ENCODE measurements around the gene CAPS. TPM values are rescaled to one million over a fixed set of nuclear protein-coding genes. Genes with fewer than 3 reads are reported as not detected.
"Not testable (repeated sequence)": the region's sequence is repeated elsewhere in the genome, so short reads cannot be mapped to it uniquely, and the experiment has no call there.

Gene CAPS
- total and polyA plus RNA-seq, 5 donors from 2014 or later = 1.2 to 38.8 (median 2.9) TPM

DNA sequence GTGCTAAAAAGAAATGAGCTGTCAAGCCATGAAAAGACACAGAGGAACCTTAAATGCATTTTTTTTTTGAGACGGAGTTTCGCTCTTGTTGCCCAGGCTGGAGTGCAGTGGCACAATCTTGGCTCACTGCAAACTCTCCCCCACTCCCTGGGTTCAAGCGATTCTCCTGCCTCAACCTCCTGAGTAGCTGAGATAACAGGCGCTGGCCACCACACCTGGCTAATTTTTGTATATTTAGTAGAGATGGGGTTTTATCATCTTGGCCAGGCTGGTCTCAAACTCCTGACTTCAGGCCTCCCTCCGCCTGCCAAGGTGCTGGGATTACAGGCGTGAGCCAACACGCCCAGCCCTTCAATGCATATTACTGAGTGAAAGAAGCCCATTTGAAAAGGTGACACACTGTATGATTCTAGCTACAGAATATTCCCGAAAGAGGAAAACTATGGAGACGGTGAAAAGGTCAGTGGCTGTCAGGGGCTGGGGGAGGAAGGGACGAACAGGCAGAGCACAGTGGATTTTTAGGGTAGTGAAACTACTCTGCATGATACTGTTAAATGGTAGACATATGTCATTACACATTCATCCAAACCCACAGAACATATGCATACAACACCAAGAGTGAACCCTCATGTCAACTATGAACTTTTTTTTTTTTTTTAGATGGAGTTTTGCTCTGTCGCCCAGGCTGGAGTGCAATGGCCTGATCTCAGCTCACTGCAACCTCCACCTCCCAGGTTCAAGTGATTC is 29.8 kb upstream of the CAPS start:
- H3K4me1 ChIP-seq (ENCODE audit: control insufficient read depth, insufficient read depth, low read length, poor library complexity, severe bottlenecking); H3K9me3 ChIP-seq (ENCODE audit: control insufficient read depth in 2 of 2, low read length in 2 of 2); H3K9me3 Mint-ChIP-seq; DNase-seq; H3K36me3 Mint-ChIP-seq; H3K36me3 ChIP-seq (ENCODE audit: control insufficient read depth, insufficient read depth, low read length); ATAC-seq (ENCODE audit: low read depth in 2 of 2); H3K4me3 ChIP-seq (ENCODE audit: low read depth, low read length); H3K27me3 ChIP-seq (ENCODE audit: control insufficient read depth, insufficient read depth, low read length); H3K27ac Mint-ChIP-seq; H3K4me3 Mint-ChIP-seq; H3K4me1 Mint-ChIP-seq; H3K27ac ChIP-seq (ENCODE audit: insufficient read depth, low read length, poor library complexity, severe bottlenecking): not testable (repeated sequence)
- H3K27me3 Mint-ChIP-seq = peaks cover 15% of the 10 kb centered on the region

GRCh38 chr19:5889288-5889971 is 24.6 kb upstream of the CAPS start:
- Mint-ChIP-seq H3K4me3 (peak overlapping the region in 1 of 4 donors; percentile 31), H3K4me1 (peaks cover 0 to 4% (median 0%) of the 10 kb centered on the region in 4 donors), H3K27me3 (peaks cover 8% of the 10 kb centered on the region), H3K9me3 (no peaks in the 10 kb centered on the region), H3K36me3 (no peaks in the 10 kb centered on the region), H3K27ac (peak overlapping the region in 1 of 3 donors; percentile 46)
- Histone ChIP-seq H3K4me3 (ENCODE audit: low read depth, low read length) (no peak overlapping the region), H3K4me1 (ENCODE audit: control insufficient read depth, insufficient read depth, low read length, poor library complexity, severe bottlenecking) (peaks cover 5% of the 10 kb centered on the region), H3K36me3 (ENCODE audit: control insufficient read depth, insufficient read depth, low read length) (no peaks in the 10 kb centered on the region), H3K27me3 (ENCODE audit: control insufficient read depth, insufficient read depth, low read length) (no peaks in the 10 kb centered on the region), H3K27ac (ENCODE audit: insufficient read depth, low read length, poor library complexity, severe bottlenecking) (no peak overlapping the region), H3K9me3 (ENCODE audit: control insufficient read depth in 2 of 2, low read length in 2 of 2) (no peaks in the 10 kb centered on the region)
- ATAC-seq (ENCODE audit: low read depth in 2 of 2) = no peak
- no peak for DNase-seq

- H3K9me3 ChIP-seq (ENCODE audit: control insufficient read depth in 2 of 2, low read length in 2 of 2) = no peaks in the 10 kb centered on the region
- no peak overlapping the region for H3K4me3 ChIP-seq (ENCODE audit: low read depth, low read length)
- no peak overlapping the region for H3K27ac ChIP-seq (ENCODE audit: insufficient read depth, low read length, poor library complexity, severe bottlenecking)
- H3K36me3 ChIP-seq (ENCODE audit: control insufficient read depth, insufficient read depth, low read length) = peaks cover 2% of the 10 kb centered on the region
- H3K9me3 Mint-ChIP-seq = no peaks in the 10 kb centered on the region
- H3K4me1 ChIP-seq (ENCODE audit: control insufficient read depth, insufficient read depth, low read length, poor library complexity, severe bottlenecking) = peaks cover 5% of the 10 kb centered on the region
- DNase-seq (no peak), ATAC-seq (ENCODE audit: low read depth in 2 of 2) (no peak)
- H3K4me1 Mint-ChIP-seq = peaks cover 0 to 4% (median 0%) of the 10 kb centered on the region in 4 donors
- H3K36me3 Mint-ChIP-seq = no peaks in the 10 kb centered on the region
- peaks cover 8% of the 10 kb centered on the region for H3K27me3 Mint-ChIP-seq
- no peak overlapping the region for H3K4me3 Mint-ChIP-seq
- no peak overlapping the region for H3K27ac Mint-ChIP-seq
- H3K27me3 ChIP-seq (ENCODE audit: control insufficient read depth, insufficient read depth, low read length) = no peaks in the 10 kb centered on the region
Observed at GRCh38 chr19:5890099-5890498, 24.0 kb upstream of the CAPS start.

- Histone ChIP-seq H3K4me1 (ENCODE audit: control insufficient read depth, insufficient read depth, low read length, poor library complexity, severe bottlenecking) (peaks cover 5% of the 10 kb centered on the region), H3K27ac (ENCODE audit: insufficient read depth, low read length, poor library complexity, severe bottlenecking) (no peak overlapping the region), H3K36me3 (ENCODE audit: control insufficient read depth, insufficient read depth, low read length) (peaks cover 15% of the 10 kb centered on the region), H3K9me3 (ENCODE audit: control insufficient read depth in 2 of 2, low read length in 2 of 2) (no peaks in the 10 kb centered on the region), H3K27me3 (ENCODE audit: control insufficient read depth, insufficient read depth, low read length) (no peaks in the 10 kb centered on the region), H3K4me3 (ENCODE audit: low read depth, low read length) (no peak overlapping the region)
- DNase-seq (no peak), ATAC-seq (ENCODE audit: low read depth in 2 of 2) (no peak)
- H3K27ac Mint-ChIP-seq = no peak overlapping the region
- peaks cover 0 to 4% (median 0%) of the 10 kb centered on the region in 4 donors for H3K4me1 Mint-ChIP-seq
- H3K9me3 Mint-ChIP-seq = no peaks in the 10 kb centered on the region
- H3K4me3 Mint-ChIP-seq = no peak overlapping the region
- no peaks in the 10 kb centered on the region for H3K36me3 Mint-ChIP-seq
- H3K27me3 Mint-ChIP-seq = peaks cover 8% of the 10 kb centered on the region
Observed at GRCh38 chr19:5891572-5891937, 22.5 kb upstream of the CAPS start.

- ATAC-seq (ENCODE audit: low read depth in 2 of 2) (peak in 1 of 2 donors; percentile 41), DNase-seq (peak in 1 of 3 donors; percentile 21)
- Mint-ChIP-seq H3K36me3 (no peaks in the 10 kb centered on the region), H3K27me3 (peaks cover 8% of the 10 kb centered on the region), H3K4me3 (no peak overlapping the region), H3K4me1 (peaks cover 0 to 4% (median 0%) of the 10 kb centered on the region in 4 donors), H3K9me3 (no peaks in the 10 kb centered on the region), H3K27ac (no peak overlapping the region)
- Histone ChIP-seq H3K4me1 (ENCODE audit: control insufficient read depth, insufficient read depth, low read length, poor library complexity, severe bottlenecking) (peaks cover 5% of the 10 kb centered on the region), H3K27me3 (ENCODE audit: control insufficient read depth, insufficient read depth, low read length) (no peaks in the 10 kb centered on the region), H3K36me3 (ENCODE audit: control insufficient read depth, insufficient read depth, low read length) (peaks cover 21% of the 10 kb centered on the region), H3K9me3 (ENCODE audit: control insufficient read depth in 2 of 2, low read length in 2 of 2) (no peaks in the 10 kb centered on the region), H3K4me3 (ENCODE audit: low read depth, low read length) (no peak overlapping the region), H3K27ac (ENCODE audit: insufficient read depth, low read length, poor library complexity, severe bottlenecking) (no peak overlapping the region)
Observed at GRCh38 chr19:5891938-5892771, 21.9 kb upstream of the CAPS start.

- H3K4me1 ChIP-seq (ENCODE audit: control insufficient read depth, insufficient read depth, low read length, poor library complexity, severe bottlenecking) = peaks cover 5% of the 10 kb centered on the region
- H3K9me3 Mint-ChIP-seq = no peaks in the 10 kb centered on the region
- H3K36me3 ChIP-seq (ENCODE audit: control insufficient read depth, insufficient read depth, low read length) = peaks cover 23% of the 10 kb centered on the region
- no peak overlapping the region for H3K4me3 ChIP-seq (ENCODE audit: low read depth, low read length)
- H3K27ac Mint-ChIP-seq = no peak overlapping the region
- no peaks in the 10 kb centered on the region for H3K27me3 ChIP-seq (ENCODE audit: control insufficient read depth, insufficient read depth, low read length)
- H3K36me3 Mint-ChIP-seq = no peaks in the 10 kb centered on the region
- H3K4me3 Mint-ChIP-seq = no peak overlapping the region
- ATAC-seq (ENCODE audit: low read depth in 2 of 2) (no peak), DNase-seq (no peak)
- H3K27me3 Mint-ChIP-seq = peaks cover 6% of the 10 kb centered on the region
- H3K9me3 ChIP-seq (ENCODE audit: control insufficient read depth in 2 of 2, low read length in 2 of 2) = no peaks in the 10 kb centered on the region
- peaks cover 0 to 4% (median 0%) of the 10 kb centered on the region in 4 donors for H3K4me1 Mint-ChIP-seq
- no peak overlapping the region for H3K27ac ChIP-seq (ENCODE audit: insufficient read depth, low read length, poor library complexity, severe bottlenecking)
Observed at GRCh38 chr19:5892772-5893275, 21.2 kb upstream of the CAPS start.

DNA sequence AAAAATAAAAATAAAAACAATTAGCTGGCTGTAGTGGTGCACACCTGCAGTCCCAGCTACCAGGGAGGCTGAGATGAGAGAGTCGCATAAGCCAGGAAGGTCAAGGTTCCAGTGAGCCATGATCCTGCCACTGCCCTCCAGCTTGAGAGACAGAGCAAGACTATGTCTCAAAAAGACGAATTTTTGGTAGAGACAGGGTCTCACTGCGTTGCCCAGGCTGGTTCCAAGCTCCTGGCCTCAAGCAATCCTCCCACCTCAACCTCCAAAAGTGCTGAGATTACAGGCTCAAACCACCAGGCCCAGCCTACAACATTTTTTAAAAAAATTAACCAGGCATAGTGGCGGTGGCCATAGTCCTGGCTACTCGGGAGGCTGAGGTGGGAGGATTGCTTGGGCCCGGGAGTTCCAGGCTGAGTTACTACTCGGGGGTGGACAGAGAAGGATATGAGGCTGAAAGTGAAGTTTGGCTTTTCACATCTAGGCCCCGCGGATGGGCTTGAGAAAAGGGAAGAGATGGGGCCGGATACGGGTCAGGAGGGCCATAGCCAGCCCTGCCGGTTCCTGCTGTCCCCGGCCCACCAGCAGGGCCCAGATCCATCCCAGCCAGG is 20.7 kb upstream of the CAPS start:
- DNase-seq = no peak
- H3K27ac Mint-ChIP-seq = no peak overlapping the region
- H3K4me3 Mint-ChIP-seq = no peak overlapping the region
- no peaks in the 10 kb centered on the region for H3K36me3 Mint-ChIP-seq
- no peaks in the 10 kb centered on the region for H3K27me3 ChIP-seq (ENCODE audit: control insufficient read depth, insufficient read depth, low read length)
- H3K9me3 ChIP-seq (ENCODE audit: control insufficient read depth in 2 of 2, low read length in 2 of 2) = no peaks in the 10 kb centered on the region
- H3K4me1 ChIP-seq (ENCODE audit: control insufficient read depth, insufficient read depth, low read length, poor library complexity, severe bottlenecking) = peaks cover 5% of the 10 kb centered on the region
- H3K9me3 Mint-ChIP-seq = no peaks in the 10 kb centered on the region
- H3K4me1 Mint-ChIP-seq = peaks cover 0 to 8% (median 0%) of the 10 kb centered on the region in 4 donors
- H3K36me3 ChIP-seq (ENCODE audit: control insufficient read depth, insufficient read depth, low read length) = peaks cover 23% of the 10 kb centered on the region
- H3K27ac ChIP-seq (ENCODE audit: insufficient read depth, low read length, poor library complexity, severe bottlenecking) = no peak overlapping the region
- H3K4me3 ChIP-seq (ENCODE audit: low read depth, low read length) = no peak overlapping the region
- H3K27me3 Mint-ChIP-seq = peaks cover under 1% of the 10 kb centered on the region
- no peak for ATAC-seq (ENCODE audit: low read depth in 2 of 2)
